COLO829 (cell line): Measurements from ENCODE around the gene NHSL1.

Experiments
- DNase-seq: peaks from one replicate; pipeline ENCODE4 v3.0.0; 2012; ENCODE audit warnings: low spot score

NHSL1 gene

DNA sequence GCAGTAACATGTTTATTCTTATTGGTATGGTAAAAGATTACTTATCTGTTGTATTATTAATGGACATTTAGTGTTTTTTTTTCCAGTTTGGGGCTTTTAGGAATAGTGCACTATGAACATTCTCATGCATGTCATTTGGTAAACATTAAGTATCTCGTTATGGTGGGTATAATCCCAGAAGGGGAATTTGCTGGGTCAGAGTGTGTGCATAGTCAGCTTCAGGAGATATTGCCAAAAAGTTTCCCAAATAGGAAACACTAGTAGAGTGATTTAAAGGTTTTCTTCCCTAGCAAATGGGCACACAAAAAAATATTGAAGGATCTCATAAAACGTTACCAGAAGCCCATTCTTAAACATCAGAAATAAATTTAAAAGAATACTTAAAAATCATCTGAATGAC, 25.2 kb upstream of the NHSL1 start:
- DNase-seq, result no peak

DNA sequence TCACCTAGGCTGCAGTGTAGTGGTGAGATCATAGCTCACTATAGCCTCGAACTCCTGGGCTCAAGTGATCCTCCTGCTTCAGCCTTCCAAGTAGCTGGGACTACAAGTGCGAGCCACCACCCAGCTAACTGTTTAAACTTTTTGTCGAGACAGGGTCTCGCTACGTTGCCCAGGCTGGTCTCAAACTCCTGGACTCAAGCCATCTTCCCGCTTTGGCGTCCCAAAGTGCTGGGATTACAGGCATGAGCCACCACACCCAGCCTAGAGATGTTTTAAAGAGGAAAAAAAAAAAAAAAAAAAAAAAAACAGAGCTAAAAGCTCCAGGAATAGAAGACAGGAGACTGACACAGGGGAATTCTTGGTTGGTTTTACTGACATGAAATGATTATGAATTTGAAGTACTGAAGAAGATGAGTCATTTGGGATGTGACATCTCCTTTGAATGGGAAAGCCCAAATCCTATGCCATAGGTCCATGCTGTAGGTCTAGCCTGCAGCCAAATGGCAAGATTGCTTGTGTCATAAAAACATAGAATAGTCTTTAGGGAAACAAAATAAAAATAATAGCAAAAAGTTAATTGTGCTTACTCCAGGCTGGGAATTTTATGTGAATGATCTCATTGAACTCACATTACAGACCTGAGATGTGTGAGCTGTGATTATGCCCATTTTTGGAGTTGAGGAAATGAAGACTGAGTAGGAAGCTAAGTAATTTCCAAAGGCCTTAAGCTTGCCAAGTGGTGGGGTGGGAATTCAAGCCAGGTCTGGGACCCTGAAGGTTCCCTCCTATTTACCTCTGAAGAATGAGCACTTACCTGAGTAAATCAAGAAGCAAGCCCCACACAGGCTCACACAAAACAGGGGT, 24.3 kb upstream of the NHSL1 start:
- peak; percentile 61 for DNase-seq

DNA sequence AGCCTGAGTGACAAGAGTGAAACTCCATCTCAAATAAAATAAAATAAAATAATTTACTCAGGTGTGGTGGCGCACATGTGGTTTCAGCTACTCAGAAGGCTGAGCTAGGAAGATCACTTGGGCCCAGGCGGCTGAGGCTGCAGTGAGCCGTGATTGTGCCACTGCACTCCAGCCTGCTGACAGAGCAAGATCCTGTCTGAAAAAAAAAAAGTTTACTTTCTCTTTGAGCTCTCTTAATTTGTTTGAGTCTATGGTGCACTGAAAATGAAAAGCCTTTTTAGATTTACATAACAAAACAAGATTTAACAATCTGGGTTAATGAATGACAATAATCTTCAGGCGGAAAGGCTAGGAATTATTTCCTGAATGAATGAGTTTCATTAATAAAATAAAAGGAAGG, 23.3 kb upstream of the NHSL1 start:
- DNase-seq, result no peak

DNA sequence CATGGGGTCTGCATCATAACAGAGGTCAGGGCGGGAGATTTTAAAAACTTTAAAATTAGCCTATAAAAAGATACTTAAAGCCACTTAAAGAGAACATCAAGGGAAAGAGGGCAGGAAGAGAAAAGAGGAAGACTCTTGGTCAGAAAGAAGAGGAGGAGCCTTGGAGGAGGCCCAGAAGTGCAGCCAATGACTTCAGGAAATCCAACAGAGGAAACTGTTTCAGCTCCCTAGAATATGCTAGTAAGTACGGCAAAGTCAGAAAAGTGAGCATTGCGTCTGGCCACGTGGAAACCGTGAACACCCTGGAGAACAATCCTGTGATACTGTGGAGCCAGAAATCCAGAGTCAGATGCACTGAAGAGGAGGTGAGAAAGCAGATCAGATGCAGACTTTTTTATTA, 22.5 kb upstream of the NHSL1 start:
- DNase-seq, result no peak

GRCh38 chr6:138520463-138520862, 21.2 kb upstream of the NHSL1 start:
- no peak for DNase-seq

GRCh38 chr6:138518054-138518453, 18.8 kb upstream of the NHSL1 start:
- no peak for DNase-seq

GRCh38 chr6:138517635-138518034, 18.3 kb upstream of the NHSL1 start:
- no peak for DNase-seq

DNA sequence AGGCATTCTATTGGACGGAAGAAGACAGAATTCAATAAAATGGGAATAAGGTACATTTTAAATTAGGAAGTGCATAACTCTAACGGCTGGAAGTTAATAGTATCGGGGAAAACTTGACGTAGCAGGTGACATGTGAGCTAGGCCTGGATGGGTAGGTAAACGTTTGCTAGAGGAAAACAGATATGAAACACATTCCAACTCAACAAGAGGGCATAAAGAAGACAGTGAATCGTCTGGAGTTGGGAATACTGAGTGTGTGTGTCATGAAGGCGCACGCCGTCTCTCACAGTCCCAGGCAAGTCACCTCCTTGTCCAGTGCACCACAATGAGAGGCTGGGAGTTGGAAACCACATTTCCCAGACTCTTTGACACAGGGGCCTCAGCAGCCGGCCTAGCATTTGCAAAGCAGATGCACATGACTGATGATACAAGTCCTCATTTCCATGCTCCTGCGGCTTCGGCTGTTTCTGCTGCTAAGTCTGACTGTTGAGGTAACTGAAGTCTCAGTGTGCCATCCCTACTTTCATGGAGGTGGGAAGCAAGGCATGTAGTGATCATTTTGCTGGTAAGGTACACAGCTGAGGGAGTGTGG, 16.5 kb upstream of the NHSL1 start:
- DNase-seq, result no peak

- DNase-seq, result peak; percentile 78
These were observed 15.7 kb upstream of the NHSL1 start for GRCh38 chr6:138514860-138515540.

DNA sequence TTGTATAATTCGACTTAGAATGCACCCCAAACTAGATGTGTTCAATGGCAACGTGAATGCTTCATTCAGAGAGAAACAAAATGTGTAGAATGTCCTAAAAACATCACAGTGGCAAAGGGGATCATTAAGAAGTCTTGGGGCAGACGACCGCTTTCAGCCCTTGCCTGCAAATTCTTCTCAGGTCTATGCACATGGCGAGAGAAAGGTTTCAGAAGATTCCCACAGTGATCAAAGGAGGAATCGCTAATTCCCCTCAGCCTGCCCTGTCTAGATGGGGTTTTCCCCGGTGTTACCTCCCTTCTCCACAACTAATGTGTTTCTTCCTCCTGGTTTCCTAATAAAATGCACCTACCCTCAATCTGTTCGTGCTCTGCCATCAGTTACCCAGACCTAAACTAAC, 13.3 kb upstream of the NHSL1 start:
- DNase-seq, result no peak

- no peak for DNase-seq
These were observed 10.8 kb upstream of the NHSL1 start for GRCh38 chr6:138510093-138510492.

GRCh38 chr6:138509371-138509770, 10.1 kb upstream of the NHSL1 start:
- no peak for DNase-seq

DNA sequence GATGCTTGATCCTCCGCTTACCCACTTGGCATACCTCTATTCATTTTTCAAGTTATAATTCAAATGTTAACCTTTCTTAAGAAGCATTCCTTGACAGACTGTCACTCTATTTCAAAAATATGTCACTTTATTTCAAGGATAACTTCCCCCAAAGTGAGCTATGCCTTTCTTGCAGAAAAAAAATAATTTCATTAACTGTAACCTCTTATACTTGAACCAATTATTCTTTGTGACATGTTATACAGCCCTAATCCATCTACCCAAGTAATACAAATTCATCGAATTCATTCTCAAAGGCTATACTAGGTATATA, 9.3 kb upstream of the NHSL1 start:
- no peak for DNase-seq

- no peak for DNase-seq
These were observed 8.8 kb upstream of the NHSL1 start for GRCh38 chr6:138507977-138508675.

DNA sequence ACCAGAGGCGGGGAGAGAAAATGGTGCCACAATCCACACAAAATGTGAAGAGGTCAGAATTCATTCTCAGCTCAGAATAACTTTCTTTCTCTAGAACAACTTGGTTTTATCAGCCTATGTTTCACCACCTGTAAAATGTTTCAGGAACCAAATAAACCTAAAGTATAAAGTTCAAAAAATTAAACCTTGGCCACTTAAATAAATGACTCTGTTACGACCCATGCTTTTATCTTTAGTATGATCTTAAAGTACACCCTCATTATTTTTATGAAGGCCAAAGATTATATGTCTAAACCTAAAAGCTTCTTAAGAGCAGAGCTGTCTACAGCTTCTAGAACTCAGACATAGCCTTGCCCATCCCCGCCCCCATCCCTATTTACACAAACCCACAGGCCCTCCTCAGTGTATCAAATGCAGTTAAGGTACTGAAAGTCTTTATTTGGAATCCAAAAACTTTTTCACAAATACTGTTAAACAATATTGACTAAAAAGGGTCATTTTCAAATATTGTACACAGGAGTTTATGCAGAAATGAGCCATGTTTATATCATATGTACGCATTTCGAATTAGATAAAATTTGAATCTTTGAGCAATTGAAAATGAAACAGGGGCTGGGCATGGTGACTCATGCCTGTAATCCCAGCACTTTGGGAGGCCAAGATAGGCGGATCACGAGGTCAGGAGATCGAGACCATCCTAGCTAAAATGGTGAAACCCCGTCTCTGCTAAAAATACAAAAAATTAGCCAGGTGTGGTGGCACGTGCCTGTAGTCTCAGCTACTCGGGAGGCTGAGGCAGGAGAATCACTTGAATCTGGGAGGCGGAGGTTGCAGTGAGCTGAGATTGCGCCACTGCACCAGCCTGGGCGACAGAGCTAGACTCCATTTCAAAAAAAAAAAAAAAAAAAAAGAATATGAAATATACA, 5.7 kb upstream of the NHSL1 start:
- no peak for DNase-seq

GRCh38 chr6:138503881-138504680, 4.8 kb upstream of the NHSL1 start:
- no peak for DNase-seq

DNA sequence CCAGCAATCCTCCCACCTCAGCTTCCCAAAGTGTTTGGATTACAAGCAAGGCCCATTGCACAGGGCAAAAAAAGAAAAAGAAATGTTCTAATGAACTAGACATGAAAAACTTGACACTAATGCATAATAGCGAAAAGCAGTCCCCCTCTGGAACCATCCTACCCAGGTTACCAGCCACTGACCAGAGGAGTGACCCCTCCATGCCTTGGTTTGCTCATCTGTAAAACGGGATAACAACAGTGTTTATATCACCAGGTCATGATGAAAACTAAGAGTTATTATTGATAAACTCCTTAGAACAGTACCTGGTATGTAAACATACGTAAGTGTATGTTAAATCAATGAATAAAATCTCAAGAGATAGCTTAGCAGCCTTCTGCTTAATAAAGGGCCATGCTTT, 3.3 kb upstream of the NHSL1 start:
- DNase-seq, result no peak

DNA sequence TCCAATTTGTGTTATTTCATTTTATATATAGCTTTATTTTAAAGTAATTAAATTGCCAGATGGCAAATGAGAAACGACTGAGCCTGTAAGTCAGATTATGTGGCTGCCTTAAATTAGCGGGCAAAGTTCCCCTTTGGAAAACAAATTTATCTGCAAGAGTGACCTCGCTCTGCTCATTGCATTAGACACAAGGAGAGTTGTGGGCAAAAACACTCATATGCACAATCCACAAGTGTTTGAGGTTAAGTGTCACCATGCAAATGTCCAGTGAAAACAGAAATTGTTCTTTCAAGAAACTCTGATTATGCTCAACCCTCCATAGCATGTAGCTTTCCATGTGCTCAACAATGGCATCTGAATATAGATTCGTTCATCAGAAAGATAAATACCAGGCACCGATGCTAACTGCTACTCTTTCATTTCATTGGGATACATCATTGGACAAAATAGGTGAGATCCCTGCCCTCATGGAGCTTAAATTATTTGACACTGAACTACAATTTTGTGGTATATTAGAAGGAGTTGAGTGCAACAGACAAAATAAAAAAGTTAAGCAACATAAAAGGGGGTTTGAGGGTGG, 1.7 kb upstream of the NHSL1 start:
- no peak for DNase-seq

GRCh38 chr6:138500045-138500665, 861 bp upstream of the NHSL1 start:
- DNase-seq, result no peak
